ENCODE results near the gene GPATCH1. TPM values are rescaled to one million over a fixed set of nuclear protein-coding genes. Genes with fewer than 3 reads are reported as not detected.
"Not testable (repeated sequence)": the region's sequence is repeated elsewhere in the genome, so short reads cannot be mapped to it uniquely, and the experiment has no call there.

The GPATCH1 gene
- total RNA-seq, 6 experiments from 2014 or later: 5.9 to 7.8 (median 7.0) TPM

- H3K4me3 Mint-ChIP-seq: no peak overlapping the region
- DNase-seq: no peak
- no peak overlapping the region for H3K27ac Mint-ChIP-seq
- H3K9me3 Mint-ChIP-seq: no peaks in the 10 kb centered on the region
- no peaks in the 10 kb centered on the region for H3K4me1 Mint-ChIP-seq (ENCODE audit: low read depth)
- no peaks in the 10 kb centered on the region for H3K36me3 Mint-ChIP-seq (ENCODE audit: low read depth)
- H3K27me3 Mint-ChIP-seq (ENCODE audit: insufficient read depth): peaks cover 2% of the 10 kb centered on the region; the same call in 1 of the 2 replicates
- TF ChIP-seq, protein P1, sequence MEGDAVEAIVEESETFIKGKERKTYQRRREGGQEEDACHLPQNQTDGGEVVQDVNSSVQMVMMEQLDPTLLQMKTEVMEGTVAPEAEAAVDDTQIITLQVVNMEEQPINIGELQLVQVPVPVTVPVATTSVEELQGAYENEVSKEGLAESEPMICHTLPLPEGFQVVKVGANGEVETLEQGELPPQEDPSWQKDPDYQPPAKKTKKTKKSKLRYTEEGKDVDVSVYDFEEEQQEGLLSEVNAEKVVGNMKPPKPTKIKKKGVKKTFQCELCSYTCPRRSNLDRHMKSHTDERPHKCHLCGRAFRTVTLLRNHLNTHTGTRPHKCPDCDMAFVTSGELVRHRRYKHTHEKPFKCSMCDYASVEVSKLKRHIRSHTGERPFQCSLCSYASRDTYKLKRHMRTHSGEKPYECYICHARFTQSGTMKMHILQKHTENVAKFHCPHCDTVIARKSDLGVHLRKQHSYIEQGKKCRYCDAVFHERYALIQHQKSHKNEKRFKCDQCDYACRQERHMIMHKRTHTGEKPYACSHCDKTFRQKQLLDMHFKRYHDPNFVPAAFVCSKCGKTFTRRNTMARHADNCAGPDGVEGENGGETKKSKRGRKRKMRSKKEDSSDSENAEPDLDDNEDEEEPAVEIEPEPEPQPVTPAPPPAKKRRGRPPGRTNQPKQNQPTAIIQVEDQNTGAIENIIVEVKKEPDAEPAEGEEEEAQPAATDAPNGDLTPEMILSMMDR (IDR thresholded peaks at IDR 0.05): no peak
Measured at GRCh38 chr19:33039108-33039599, 41.8 kb upstream of the GPATCH1 start.

DNA sequence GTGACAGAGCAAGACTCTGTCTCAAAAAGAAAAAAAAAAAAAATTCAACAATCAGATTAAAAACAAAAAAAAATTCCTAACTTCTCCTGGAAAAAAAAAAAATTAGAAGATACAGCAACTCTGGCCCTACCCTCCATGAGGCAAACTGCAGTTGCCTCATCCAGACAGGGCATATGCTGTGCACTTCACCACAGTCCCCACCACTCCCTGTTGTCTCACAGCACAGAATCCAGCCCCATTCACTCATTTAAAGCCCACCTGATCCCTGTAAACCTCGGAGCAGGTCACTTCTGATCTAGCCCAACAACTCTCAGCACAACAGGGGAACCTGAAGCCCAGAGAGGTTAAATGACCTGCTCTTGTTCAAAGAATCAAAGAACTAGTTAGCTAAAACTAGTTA lies 41.2 kb upstream of the GPATCH1 start:
- Mint-ChIP-seq H3K27ac (no peak overlapping the region), H3K4me3 (no peak overlapping the region)
- TF ChIP-seq, protein P1 (IDR thresholded peaks at IDR 0.05): no peak

GRCh38 chr19:33040994-33041827 lies 39.8 kb upstream of the GPATCH1 start:
- Mint-ChIP-seq H3K4me3 (no peak overlapping the region), H3K9me3 (no peaks in the 10 kb centered on the region), H3K27me3 (ENCODE audit: insufficient read depth) (peaks cover 2% of the 10 kb centered on the region; the same call in 1 of the 2 replicates), H3K27ac (no peak overlapping the region), H3K36me3 (ENCODE audit: low read depth) (no peaks in the 10 kb centered on the region), H3K4me1 (ENCODE audit: low read depth) (no peaks in the 10 kb centered on the region)
- no peak for DNase-seq
- TF ChIP-seq, protein P1 (IDR thresholded peaks at IDR 0.05): no peak

More for the DNA sequence above, 41.2 kb upstream of the GPATCH1 start:
- no peak for DNase-seq
- Mint-ChIP-seq H3K36me3 (ENCODE audit: low read depth) (no peaks in the 10 kb centered on the region), H3K9me3 (no peaks in the 10 kb centered on the region), H3K27me3 (ENCODE audit: insufficient read depth) (peaks cover 2% of the 10 kb centered on the region; the same call in 1 of the 2 replicates), H3K4me1 (ENCODE audit: low read depth) (no peaks in the 10 kb centered on the region)

DNA sequence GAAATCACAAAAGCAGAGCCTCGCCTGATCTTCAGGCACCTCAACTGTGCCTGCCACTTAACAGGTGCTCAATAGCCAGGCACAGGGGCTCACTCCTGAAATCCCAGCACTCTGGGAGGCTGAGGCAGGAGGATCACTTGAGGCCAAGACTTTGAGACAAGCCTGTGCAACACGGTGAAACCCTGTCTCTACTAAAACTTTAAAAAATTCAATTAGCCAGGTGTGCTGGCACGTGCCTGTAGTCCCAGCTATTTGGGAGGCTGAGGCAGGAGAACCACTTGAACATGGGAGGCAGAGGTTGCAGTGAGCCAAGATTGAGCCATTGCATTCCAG lies 39.2 kb upstream of the GPATCH1 start:
- not testable (repeated sequence) for H3K9me3 Mint-ChIP-seq; DNase-seq; H3K27me3 Mint-ChIP-seq (ENCODE audit: insufficient read depth); H3K4me1 Mint-ChIP-seq (ENCODE audit: low read depth); H3K4me3 Mint-ChIP-seq; H3K27ac Mint-ChIP-seq; H3K36me3 Mint-ChIP-seq (ENCODE audit: low read depth)

- Mint-ChIP-seq H3K27me3 (ENCODE audit: insufficient read depth) (peaks cover 2% of the 10 kb centered on the region), H3K4me1 (ENCODE audit: low read depth) (peaks cover 5% of the 10 kb centered on the region; the same call in 1 of the 2 replicates), H3K9me3 (no peaks in the 10 kb centered on the region), H3K36me3 (ENCODE audit: low read depth) (no peaks in the 10 kb centered on the region), H3K27ac (no peak overlapping the region), H3K4me3 (no peak overlapping the region)
- DNase-seq: no peak
- TF ChIP-seq, protein P1 (IDR thresholded peaks at IDR 0.05): no peak
Measured at GRCh38 chr19:33047422-33047821, 33.6 kb upstream of the GPATCH1 start.
